NB4 (cell line): Measurements from ENCODE around the gene TNFRSF8.

Experiments
- DNase-seq: peaks from one replicate; pipeline ENCODE4 v3.0.0; 2010; ENCODE audit warnings: low read depth
- H3K4me3 ChIP-seq: one replicate; pipeline ENCODE4 v1.5.1; 2011; ENCODE audit warnings: mild to moderate bottlenecking, low read depth, low read length, moderate library complexity
- MYC ChIP-seq: IDR thresholded peaks from 2 replicates; pipeline ENCODE4 v1.6.1; 2011; ENCODE audit warnings: low read depth, low read length
- POLR2A ChIP-seq: IDR thresholded peaks from 2 replicates; pipeline ENCODE4 v1.6.1; 2011; ENCODE audit warnings: mild to moderate bottlenecking; ENCODE audit not compliant: insufficient read length; ENCODE audit errors: extremely low read depth
- TF ChIP-seq, protein P1 (sequence below): IDR thresholded peaks from one replicate; pipeline ENCODE4 v1.5.1; 2012; ENCODE audit warnings: low read depth, low read length
- TF ChIP-seq, protein P2 (sequence below): IDR thresholded peaks from 2 replicates; pipeline ENCODE4 v1.6.1; 2011; ENCODE audit warnings: low read depth, low read length

Gene TNFRSF8

DNA sequence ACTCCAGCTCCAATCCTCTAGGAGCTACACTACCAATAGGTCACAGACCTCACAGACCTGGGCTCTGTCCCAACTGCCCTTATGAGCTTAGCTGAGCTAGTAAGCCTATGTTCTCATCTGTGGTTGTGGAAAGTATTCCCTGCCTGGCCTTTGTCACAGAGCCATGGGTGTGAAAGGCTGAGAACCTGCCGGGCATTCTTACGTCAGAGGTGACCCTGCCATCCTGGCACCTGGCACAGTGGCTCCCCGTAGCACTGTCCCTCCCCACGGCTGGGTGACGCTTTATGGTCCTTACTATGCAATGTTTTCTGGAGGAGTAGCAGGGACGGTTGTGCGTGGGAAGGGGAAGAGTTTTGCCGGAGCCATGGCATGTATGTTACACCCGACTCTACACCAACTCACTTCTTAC is 107.2 kb downstream of the TNFRSF8 start:
- DNase-seq: no peak
- TF ChIP-seq, protein P1, sequence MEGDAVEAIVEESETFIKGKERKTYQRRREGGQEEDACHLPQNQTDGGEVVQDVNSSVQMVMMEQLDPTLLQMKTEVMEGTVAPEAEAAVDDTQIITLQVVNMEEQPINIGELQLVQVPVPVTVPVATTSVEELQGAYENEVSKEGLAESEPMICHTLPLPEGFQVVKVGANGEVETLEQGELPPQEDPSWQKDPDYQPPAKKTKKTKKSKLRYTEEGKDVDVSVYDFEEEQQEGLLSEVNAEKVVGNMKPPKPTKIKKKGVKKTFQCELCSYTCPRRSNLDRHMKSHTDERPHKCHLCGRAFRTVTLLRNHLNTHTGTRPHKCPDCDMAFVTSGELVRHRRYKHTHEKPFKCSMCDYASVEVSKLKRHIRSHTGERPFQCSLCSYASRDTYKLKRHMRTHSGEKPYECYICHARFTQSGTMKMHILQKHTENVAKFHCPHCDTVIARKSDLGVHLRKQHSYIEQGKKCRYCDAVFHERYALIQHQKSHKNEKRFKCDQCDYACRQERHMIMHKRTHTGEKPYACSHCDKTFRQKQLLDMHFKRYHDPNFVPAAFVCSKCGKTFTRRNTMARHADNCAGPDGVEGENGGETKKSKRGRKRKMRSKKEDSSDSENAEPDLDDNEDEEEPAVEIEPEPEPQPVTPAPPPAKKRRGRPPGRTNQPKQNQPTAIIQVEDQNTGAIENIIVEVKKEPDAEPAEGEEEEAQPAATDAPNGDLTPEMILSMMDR: no peak
- no peak for TF ChIP-seq MYC
- TF ChIP-seq POLR2A: no peak
- TF ChIP-seq, protein P2, sequence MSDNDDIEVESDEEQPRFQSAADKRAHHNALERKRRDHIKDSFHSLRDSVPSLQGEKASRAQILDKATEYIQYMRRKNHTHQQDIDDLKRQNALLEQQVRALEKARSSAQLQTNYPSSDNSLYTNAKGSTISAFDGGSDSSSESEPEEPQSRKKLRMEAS: no peak
- no peak overlapping the region for H3K4me3 ChIP-seq

DNA sequence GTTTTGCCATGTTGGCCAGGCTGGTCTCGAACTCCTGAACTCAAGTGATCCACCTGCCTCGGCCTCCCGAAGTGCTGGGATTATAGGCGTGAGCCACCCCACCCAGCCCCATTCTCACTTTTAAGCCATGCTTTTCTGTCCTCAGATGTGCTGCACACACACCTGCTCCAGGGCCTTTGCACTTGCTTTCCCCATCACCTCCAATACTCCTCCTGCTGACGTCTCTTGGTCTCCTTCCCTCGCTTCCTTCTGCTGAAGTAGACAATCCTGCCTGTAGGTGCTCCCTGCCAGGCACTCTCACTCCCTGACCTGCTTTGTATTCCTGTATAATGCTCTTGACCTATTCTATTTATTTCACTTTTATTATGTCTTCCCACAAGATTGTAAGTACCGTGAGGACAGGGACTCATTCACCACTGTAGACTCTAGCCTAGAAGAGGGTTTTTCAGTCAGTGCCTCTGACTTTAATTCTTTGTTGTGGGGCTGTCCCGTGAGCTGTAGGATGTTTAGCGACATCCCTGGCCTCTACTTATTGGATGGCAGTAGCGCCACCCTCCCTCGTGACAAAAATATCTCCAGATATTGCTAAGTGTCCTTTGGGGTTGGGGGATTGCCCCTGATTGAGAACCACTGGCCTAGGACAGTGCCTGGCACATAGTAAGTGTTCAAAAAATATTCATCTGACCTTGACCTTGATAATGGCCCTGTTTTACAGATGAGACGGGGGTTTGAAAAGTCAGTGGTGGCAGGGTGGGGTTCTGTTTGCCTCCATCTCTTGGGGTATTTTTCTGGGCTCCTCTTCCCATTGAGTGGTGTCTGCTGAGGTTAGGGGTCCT is 108.3 kb downstream of the TNFRSF8 start:
- H3K4me3 ChIP-seq: no peak overlapping the region
- TF ChIP-seq MYC (no peak), POLR2A (no peak)
- TF ChIP-seq, protein P1: no peak
- TF ChIP-seq, protein P2: no peak
- DNase-seq: no peak

DNA sequence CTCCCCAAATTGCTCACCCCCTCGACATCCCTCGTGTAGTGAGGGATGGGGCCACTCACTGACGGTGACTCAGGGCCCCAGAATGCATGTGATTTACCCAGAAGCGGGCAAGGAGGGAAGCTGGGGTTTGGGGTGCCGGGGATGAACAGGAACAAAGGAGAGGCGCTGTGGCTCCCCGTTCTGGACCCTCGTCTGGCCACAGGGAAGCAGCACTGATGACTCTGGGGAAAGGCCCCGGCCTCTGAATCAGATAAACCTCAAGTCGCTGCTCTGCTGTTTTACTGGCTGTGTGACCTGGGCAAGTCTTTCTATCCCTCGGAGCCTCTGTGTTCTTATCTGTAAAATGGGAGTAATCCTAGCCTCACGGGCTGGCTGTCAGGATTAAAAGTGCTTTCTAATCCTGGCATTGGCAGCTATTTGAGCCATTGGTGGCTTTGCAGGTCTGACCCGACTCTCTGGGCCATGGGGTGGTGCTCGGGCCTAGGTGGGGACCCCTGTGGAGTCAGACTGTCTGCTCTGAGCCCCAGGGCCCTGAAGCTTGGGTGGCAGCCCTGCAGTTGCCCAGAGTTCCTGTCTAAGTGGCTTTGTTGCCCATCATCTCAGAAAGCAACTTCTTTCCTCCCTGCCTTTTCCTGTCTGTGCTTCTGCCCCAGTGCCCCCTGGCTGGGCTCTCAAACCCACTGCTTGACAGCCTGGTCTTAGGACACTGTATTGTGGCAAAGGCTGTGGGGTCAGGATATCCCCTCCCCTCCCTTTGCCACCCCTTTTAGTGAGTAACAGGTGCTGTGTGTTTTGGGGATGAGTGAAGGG is 109.1 kb downstream of the TNFRSF8 start:
- no peak overlapping the region for H3K4me3 ChIP-seq
- no peak for DNase-seq
- TF ChIP-seq POLR2A: no peak
- TF ChIP-seq, protein P2: no peak
- TF ChIP-seq, protein P1: no peak
- no peak for TF ChIP-seq MYC

DNA sequence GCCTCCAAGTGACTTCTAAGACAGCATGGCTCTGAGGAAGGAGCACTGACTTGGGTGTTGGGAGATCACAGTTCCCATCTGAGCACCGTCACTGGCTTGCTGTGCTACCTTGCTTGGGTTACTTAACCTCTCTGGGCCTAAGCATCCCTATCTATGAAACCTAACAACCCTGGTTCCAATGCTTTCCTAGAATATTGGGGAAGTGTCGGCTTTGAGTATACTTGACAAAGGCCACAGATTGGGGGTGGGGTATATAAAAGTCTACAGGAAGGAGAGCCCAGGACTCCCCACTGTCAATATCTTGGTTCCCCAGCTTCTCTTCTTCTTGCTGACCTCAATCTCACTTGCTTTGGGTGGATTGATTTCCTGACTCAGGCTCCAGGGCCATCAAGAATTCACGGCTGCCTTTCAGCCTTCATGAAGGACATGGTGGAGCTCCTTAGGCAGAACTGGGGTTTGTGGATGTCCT is 110.0 kb downstream of the TNFRSF8 start:
- TF ChIP-seq, protein P1: no peak
- TF ChIP-seq POLR2A (no peak), MYC (no peak)
- TF ChIP-seq, protein P2: no peak
- DNase-seq: no peak
- H3K4me3 ChIP-seq: no peak overlapping the region

DNA sequence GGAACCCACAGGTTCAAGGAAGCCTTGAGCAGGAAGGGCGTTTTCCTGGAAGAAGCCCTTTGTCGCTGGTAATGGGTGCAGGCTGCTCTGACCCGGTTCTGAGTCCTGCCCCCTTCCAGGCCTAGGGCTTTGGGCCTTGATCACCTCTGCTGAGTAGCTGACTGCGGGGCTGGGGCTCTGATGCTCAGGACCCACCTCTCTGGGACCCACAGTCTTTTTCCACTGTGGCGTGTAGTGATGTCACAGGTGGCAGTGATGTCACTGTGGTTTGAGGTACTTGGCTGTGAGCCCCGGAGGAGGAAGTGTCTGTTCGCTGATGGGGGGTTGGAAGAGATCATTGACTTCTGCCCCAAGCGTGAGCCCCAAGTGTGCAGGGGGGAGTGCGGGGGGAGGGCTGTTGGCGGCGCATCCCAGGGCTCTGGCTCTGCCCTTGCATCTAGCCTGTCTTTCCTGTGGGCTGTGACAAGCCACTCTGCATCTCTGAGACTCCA is 110.6 kb downstream of the TNFRSF8 start:
- H3K4me3 ChIP-seq: no peak overlapping the region
- TF ChIP-seq MYC (no peak), POLR2A (no peak)
- TF ChIP-seq, protein P2: no peak
- TF ChIP-seq, protein P1: no peak
- peak; percentile 72 for DNase-seq
